ENCODE measurements around the gene GRK5.

GRK5 gene

GRCh38 chr10:119198438-119198837 is 8.9 kb upstream of the GRK5 start:
- no peak for DNase-seq (ENCODE audit: low read depth in 3 of 3)

GRCh38 chr10:119199231-119199992 is 8.0 kb upstream of the GRK5 start:
- no peak for DNase-seq (ENCODE audit: low read depth in 3 of 3)

GRCh38 chr10:119201233-119201632 is 6.1 kb upstream of the GRK5 start:
- no peak for DNase-seq (ENCODE audit: low read depth in 3 of 3)

GRCh38 chr10:119203006-119203405 is 4.4 kb upstream of the GRK5 start:
- no peak for DNase-seq (ENCODE audit: low read depth in 3 of 3)

GRCh38 chr10:119205894-119206602 is 1.3 kb upstream of the GRK5 start:
- no peak for DNase-seq (ENCODE audit: low read depth in 3 of 3)

GRCh38 chr10:119206603-119207365 is 587 bp upstream of the GRK5 start:
- peak in 2 of 3 experiments; percentile 64 to 68 for DNase-seq (ENCODE audit: low read depth in 3 of 3)

GRCh38 chr10:119207713-119208552 is 562 bp downstream of the GRK5 start:
- peak in 1 of 3 experiments; percentile 26 for DNase-seq (ENCODE audit: low read depth in 3 of 3)

- DNase-seq (ENCODE audit: low read depth in 3 of 3): no peak
Measured at GRCh38 chr10:119208553-119208940, 1.2 kb downstream of the GRK5 start.

GRCh38 chr10:119209035-119209735 is 1.8 kb downstream of the GRK5 start:
- DNase-seq (ENCODE audit: low read depth in 3 of 3): peak in 2 of 3 experiments; percentile 43 to 50

GRCh38 chr10:119209736-119210355 is 2.5 kb downstream of the GRK5 start:
- DNase-seq (ENCODE audit: low read depth in 3 of 3): no peak

- DNase-seq (ENCODE audit: low read depth in 3 of 3): no peak
Measured at GRCh38 chr10:119210633-119211032, 3.3 kb downstream of the GRK5 start.

GRCh38 chr10:119211176-119211575 is 3.8 kb downstream of the GRK5 start:
- no peak for DNase-seq (ENCODE audit: low read depth in 3 of 3)

- DNase-seq (ENCODE audit: low read depth in 3 of 3): no peak
Measured at GRCh38 chr10:119211625-119212441, 4.5 kb downstream of the GRK5 start.

GRCh38 chr10:119215371-119215770 is 8.0 kb downstream of the GRK5 start:
- DNase-seq (ENCODE audit: low read depth in 3 of 3): no peak

- no peak for DNase-seq (ENCODE audit: low read depth in 3 of 3)
Measured at GRCh38 chr10:119216127-119216526, 8.8 kb downstream of the GRK5 start.

- no peak for DNase-seq (ENCODE audit: low read depth in 3 of 3)
Measured at GRCh38 chr10:119217401-119217800, 10.0 kb downstream of the GRK5 start.

- DNase-seq (ENCODE audit: low read depth in 3 of 3): no peak
Measured at GRCh38 chr10:119217991-119218490, 10.7 kb downstream of the GRK5 start.

GRCh38 chr10:119219871-119220270 is 12.5 kb downstream of the GRK5 start:
- no peak for DNase-seq (ENCODE audit: low read depth in 3 of 3)

GRCh38 chr10:119221201-119221600 is 13.8 kb downstream of the GRK5 start:
- DNase-seq (ENCODE audit: low read depth in 3 of 3): no peak

All from stimulated activated CD4-positive, alpha-beta T cell treated with anti-CD3 and anti-CD28 coated beads, TNF-alpha, amount 100 ng/mL, for 4 hours (primary cell).